Measurements from ENCODE around the gene KHDC3L. TPM values are rescaled to one million over a fixed set of nuclear protein-coding genes. Genes with fewer than 3 reads are reported as not detected.

The KHDC3L gene
- under 1 TPM in 1 of 2 donors, not detected in 1; 0.23 TPM for total RNA-seq

GRCh38 chr6:73362358-73362757, at the start of gene KHDC3L:
Gene KHDC3L, plus strand, starts transcription at chr6:73362658. Its CDS starts 72 bp downstream, at chr6:73362730.
- H3K27ac Mint-ChIP-seq = no peak within 1 kb of the TSS
- no peak for ATAC-seq
- no peaks in the 10 kb centered on the region for H3K36me3 Mint-ChIP-seq
- H3K9me3 Mint-ChIP-seq = no peaks in the 10 kb centered on the region
- no peak for DNase-seq (ENCODE audit: low spot score in 2 of 2)

GRCh38 chr6:73314577-73315492, 47.6 kb upstream of the KHDC3L start:
- DNase-seq (ENCODE audit: low spot score in 2 of 2) (no peak), ATAC-seq (peak in 1 of 2 donors; percentile 5)
- H3K27ac Mint-ChIP-seq = no peak overlapping the region
- H3K9me3 Mint-ChIP-seq = peaks cover 0 to 7% of the 10 kb centered on the region in 2 donors
- peaks cover 12 to 13% of the 10 kb centered on the region in 2 donors for H3K36me3 Mint-ChIP-seq

GRCh38 chr6:73323323-73323722, 39.1 kb upstream of the KHDC3L start:
- H3K27ac Mint-ChIP-seq = no peak overlapping the region
- H3K36me3 Mint-ChIP-seq = no peaks in the 10 kb centered on the region
- no peak for ATAC-seq
- peaks cover 0 to under 1% of the 10 kb centered on the region in 2 donors for H3K9me3 Mint-ChIP-seq
- DNase-seq (ENCODE audit: low spot score in 2 of 2) = no peak

GRCh38 chr6:73325656-73326055, 36.8 kb upstream of the KHDC3L start:
- Mint-ChIP-seq H3K36me3 (no peaks in the 10 kb centered on the region), H3K9me3 (no peaks in the 10 kb centered on the region), H3K27ac (no peak overlapping the region)
- no peak for ATAC-seq
- no peak for DNase-seq (ENCODE audit: low spot score in 2 of 2)

GRCh38 chr6:73328790-73329189, 33.7 kb upstream of the KHDC3L start:
- Mint-ChIP-seq H3K9me3 (no peaks in the 10 kb centered on the region), H3K36me3 (no peaks in the 10 kb centered on the region), H3K27ac (no peak overlapping the region)
- DNase-seq (ENCODE audit: low spot score in 2 of 2) = no peak
- no peak for ATAC-seq

DNA sequence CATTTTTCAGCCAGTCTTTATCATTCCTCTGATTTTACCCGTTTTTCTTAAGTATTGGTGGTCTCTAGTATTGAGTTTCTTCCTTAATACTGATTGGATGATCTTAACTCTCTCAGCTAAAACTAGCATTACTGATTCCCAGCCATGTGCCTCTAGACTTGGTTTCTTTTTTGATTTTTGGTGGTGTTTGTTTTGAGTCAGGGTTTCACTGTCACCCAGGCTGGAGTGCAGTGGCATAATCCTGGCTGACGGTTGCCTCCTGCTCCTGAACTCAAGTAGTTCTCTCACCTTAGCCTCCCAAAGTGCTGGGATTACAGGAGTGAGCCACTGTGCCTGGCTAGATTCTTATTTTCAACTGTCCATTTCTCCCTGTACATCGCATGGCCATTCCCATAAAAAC, 33.3 kb upstream of the KHDC3L start:
- Mint-ChIP-seq H3K36me3 (no peaks in the 10 kb centered on the region), H3K9me3 (no peaks in the 10 kb centered on the region), H3K27ac (no peak overlapping the region)
- ATAC-seq (peak in 1 of 2 donors; percentile 76), DNase-seq (ENCODE audit: low spot score in 2 of 2) (no peak)

DNA sequence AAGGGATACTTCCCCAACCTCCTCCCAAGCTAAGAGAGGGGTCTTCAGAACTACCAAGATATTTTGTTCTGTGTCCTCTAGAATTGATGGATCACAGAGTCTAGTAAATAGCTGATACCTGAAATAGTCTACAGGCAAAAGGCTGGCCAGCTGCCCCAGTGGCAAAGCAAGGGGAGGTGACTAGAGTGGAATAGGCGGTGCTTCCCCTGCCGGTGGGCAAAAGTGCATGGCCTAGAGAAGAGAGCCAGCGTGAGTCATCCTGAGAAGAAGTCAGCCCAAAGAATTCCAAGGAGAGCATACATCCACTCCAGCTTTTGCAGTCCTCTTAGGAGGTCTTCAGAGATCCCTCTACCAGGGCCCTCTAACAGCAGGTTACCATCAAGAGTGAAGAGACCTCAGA, 23.1 kb upstream of the KHDC3L start:
- Mint-ChIP-seq H3K9me3 (no peaks in the 10 kb centered on the region), H3K27ac (peak overlapping the region in 1 of 2 donors; percentile 9), H3K36me3 (no peaks in the 10 kb centered on the region)
- ATAC-seq = no peak
- DNase-seq (ENCODE audit: low spot score in 2 of 2) = no peak

- Mint-ChIP-seq H3K36me3 (no peaks in the 10 kb centered on the region), H3K27ac (no peak overlapping the region), H3K9me3 (no peaks in the 10 kb centered on the region)
- DNase-seq (ENCODE audit: low spot score in 2 of 2) (no peak), ATAC-seq (no peak)
These were observed 22.4 kb upstream of the KHDC3L start for GRCh38 chr6:73340048-73340447.

DNA sequence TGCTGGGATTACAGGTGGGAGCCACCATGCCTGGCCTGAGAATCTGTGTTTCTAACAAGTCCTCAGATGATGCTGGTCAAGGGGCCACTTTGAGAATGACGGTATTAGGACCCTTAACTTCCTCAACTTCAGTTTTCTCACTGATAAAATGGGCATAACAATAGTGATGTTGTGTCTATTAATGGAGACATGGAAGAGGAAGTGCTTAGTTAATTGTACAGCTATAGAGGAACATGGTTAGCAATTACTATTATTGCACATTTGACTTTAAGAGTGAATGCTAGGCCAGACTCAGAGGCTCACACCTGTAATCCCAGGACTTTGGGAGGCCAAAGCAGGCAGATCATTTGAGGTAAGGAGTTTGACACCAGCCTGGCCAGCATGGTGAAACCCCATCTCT, 21.1 kb upstream of the KHDC3L start:
- H3K27ac Mint-ChIP-seq = no peak overlapping the region
- ATAC-seq = no peak
- no peak for DNase-seq (ENCODE audit: low spot score in 2 of 2)
- no peaks in the 10 kb centered on the region for H3K36me3 Mint-ChIP-seq
- H3K9me3 Mint-ChIP-seq = no peaks in the 10 kb centered on the region

- Mint-ChIP-seq H3K9me3 (no peaks in the 10 kb centered on the region), H3K36me3 (no peaks in the 10 kb centered on the region), H3K27ac (no peak overlapping the region)
- DNase-seq (ENCODE audit: low spot score in 2 of 2) (no peak), ATAC-seq (no peak)
These were observed 20.3 kb upstream of the KHDC3L start for GRCh38 chr6:73342174-73342573.

DNA sequence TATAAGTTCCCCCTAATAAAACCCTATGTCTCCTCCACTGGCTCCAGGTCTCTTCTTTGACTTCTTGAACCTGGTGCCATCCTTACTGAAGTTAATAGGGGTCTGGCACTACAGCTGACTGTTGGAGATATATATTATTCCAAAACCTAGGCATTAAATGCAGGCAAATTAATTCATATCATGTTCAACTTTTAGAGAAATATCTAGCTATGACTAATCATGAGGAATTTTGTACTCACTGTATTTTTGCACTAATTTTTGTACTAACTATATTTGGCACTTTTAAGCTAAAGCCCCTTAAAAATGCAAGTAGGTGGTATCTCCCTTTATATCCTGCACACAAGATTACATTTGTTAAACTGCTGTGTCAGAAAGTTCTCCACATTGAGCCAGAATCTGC, 19.3 kb upstream of the KHDC3L start:
- ATAC-seq (no peak), DNase-seq (ENCODE audit: low spot score in 2 of 2) (no peak)
- Mint-ChIP-seq H3K27ac (no peak overlapping the region), H3K36me3 (no peaks in the 10 kb centered on the region), H3K9me3 (no peaks in the 10 kb centered on the region)

DNA sequence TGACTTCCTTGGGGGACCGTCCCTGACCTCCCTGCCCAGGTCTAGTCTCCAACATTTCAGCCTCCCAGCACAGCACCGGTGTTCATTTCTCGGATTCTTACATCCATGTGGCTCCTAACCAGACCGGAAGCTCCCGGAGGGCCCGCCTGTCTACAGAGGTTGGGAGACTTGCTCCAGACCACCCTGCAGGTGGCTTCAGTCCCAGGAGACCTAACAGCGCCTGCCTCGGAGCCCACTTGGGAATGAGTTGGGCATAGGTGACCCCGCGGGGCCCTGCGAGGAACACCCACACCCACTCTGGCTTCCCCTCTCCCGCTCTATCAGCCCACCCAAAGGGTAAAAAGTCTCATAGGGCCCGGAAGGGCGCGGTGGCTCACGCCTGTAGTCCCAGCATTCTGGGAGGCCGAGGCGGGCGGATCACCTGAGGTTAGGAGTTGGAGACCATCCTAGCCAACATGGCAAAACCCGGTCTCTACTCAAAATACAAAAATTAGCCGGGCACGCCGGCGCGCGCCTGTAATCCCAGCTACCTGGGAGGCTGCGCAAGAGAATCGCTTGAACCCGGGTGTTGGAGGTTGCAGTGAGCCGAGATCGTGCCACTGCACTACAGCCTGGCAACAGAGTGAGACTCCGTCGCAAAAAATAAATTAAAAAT, 13.8 kb upstream of the KHDC3L start:
- Mint-ChIP-seq H3K9me3 (no peaks in the 10 kb centered on the region), H3K36me3 (no peaks in the 10 kb centered on the region), H3K27ac (no peak overlapping the region)
- ATAC-seq (no peak), DNase-seq (ENCODE audit: low spot score in 2 of 2) (no peak)

GRCh38 chr6:73349311-73349710, 13.1 kb upstream of the KHDC3L start:
- Mint-ChIP-seq H3K27ac (no peak overlapping the region), H3K9me3 (no peaks in the 10 kb centered on the region), H3K36me3 (no peaks in the 10 kb centered on the region)
- ATAC-seq (no peak), DNase-seq (ENCODE audit: low spot score in 2 of 2) (no peak)

- Mint-ChIP-seq H3K9me3 (no peaks in the 10 kb centered on the region), H3K36me3 (no peaks in the 10 kb centered on the region), H3K27ac (no peak within 1 kb of the TSS)
- no peak for DNase-seq (ENCODE audit: low spot score in 2 of 2)
- no peak for ATAC-seq
These were observed 8.5 kb upstream of the KHDC3L start, which contains the start of gene DPPA5 for GRCh38 chr6:73353636-73354593. Gene DPPA5, minus strand, starts transcription at chr6:73354276. Its CDS starts 51 bp downstream, at chr6:73354225.

DNA sequence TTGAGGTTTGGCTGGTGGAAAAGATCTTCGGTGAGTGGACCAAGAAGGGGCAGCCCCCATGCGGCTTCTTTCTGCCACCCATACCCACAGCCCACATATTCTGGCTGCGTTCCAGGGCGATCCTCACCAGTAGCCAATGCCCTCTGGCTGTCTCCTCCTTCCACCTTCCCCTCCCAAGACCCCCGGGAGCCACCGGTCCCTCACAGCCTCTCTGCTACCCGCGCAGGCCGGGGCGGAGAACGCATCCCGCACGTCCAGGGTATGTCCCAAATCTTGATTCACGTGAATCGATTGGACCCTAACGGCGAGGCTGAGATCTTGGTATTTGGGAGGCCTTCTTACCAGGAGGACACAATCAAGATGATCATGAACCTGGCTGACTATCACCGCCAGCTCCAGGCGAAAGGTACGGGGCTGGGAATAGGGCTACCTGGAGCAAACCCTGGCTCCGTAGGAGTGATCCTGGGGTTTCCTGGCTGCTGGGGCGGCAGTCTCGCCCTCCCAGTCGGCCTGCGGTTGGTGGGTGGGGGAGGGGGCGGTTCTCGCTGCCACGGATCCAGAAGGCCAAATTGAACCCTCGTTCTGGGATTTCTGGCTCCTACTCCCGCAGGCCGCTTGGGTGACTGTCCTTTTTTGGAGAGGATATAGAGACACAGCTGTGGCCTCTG, 545 bp downstream of the KHDC3L start:
- ATAC-seq (no peak), DNase-seq (ENCODE audit: low spot score in 2 of 2) (no peak)
- H3K36me3 Mint-ChIP-seq = no peaks in the 10 kb centered on the region
- no peaks in the 10 kb centered on the region for H3K9me3 Mint-ChIP-seq
- H3K27ac Mint-ChIP-seq = no peak overlapping the region

GRCh38 chr6:73363537-73363875, 1.0 kb downstream of the KHDC3L start:
- no peak for DNase-seq (ENCODE audit: low spot score in 2 of 2)
- Mint-ChIP-seq H3K27ac (no peak overlapping the region), H3K9me3 (no peaks in the 10 kb centered on the region), H3K36me3 (no peaks in the 10 kb centered on the region)
- ATAC-seq = no peak
